AG09319 (cell line): ENCODE results near the gene PADI3.

Experiments used
- DNase-seq: peaks from one replicate; pipeline ENCODE4 v3.0.0-alpha.2; 2010; ENCODE audit warnings: low read depth; ENCODE audit errors: extremely low read depth
- CTCF ChIP-seq: IDR thresholded peaks from 2 replicates; pipeline ENCODE4 v1.5.1; 2011; ENCODE audit warnings: low read depth, mild to moderate bottlenecking, inconsistent platforms, low read length, moderate library complexity

The PADI3 gene

GRCh38 chr1:17272646-17273045, 23.7 kb downstream of the PADI3 start:
- DNase-seq: no peak
- TF ChIP-seq CTCF: no peak

GRCh38 chr1:17273096-17273495, 24.2 kb downstream of the PADI3 start:
- TF ChIP-seq CTCF: no peak
- DNase-seq: no peak

- TF ChIP-seq CTCF: peak; percentile 55
- no peak for DNase-seq
Observed at GRCh38 chr1:17274186-17275170, 25.6 kb downstream of the PADI3 start.

- peak; percentile 50 for DNase-seq
- TF ChIP-seq CTCF: no peak; the same call in 1 of the 2 replicates
Observed at GRCh38 chr1:17276568-17276967, 27.7 kb downstream of the PADI3 start.

GRCh38 chr1:17277511-17278159, 28.7 kb downstream of the PADI3 start:
- no peak for DNase-seq
- no peak for TF ChIP-seq CTCF

GRCh38 chr1:17278996-17279830, 30.3 kb downstream of the PADI3 start:
- no peak for TF ChIP-seq CTCF
- DNase-seq: no peak
